Astrocyte of the cerebellum (primary cell): ENCODE results near the gene SESN1.

Experiments used
- DNase-seq: peaks from one replicate; pipeline ENCODE4 v3.0.0-alpha.2; 2011; ENCODE audit warnings: low read depth
- H3K4me3 ChIP-seq: 2 replicates; pipeline ENCODE4 v1.5.1; 2011; ENCODE audit warnings: mild to moderate bottlenecking, low read depth, low read length, moderate library complexity
- CTCF ChIP-seq: IDR thresholded peaks from 2 replicates; pipeline ENCODE4 v1.5.1; 2012; ENCODE audit warnings: low read length, low read depth, moderate library complexity, mild to moderate bottlenecking; ENCODE audit errors: missing control alignments
- in situ Hi-C: cut with HindIII; loops from 2 replicates; pipeline ENCODE4 v1.10.0; 2017; ENCODE audit warnings: low sequenced_read_pairs

Gene SESN1

GRCh38 chr6:108974201-108974600 lies 120.4 kb downstream of the SESN1 start:
- in situ Hi-C loops = no loop called here
- no peak for TF ChIP-seq CTCF
- no peak for DNase-seq
- no peak overlapping the region for H3K4me3 ChIP-seq

DNA sequence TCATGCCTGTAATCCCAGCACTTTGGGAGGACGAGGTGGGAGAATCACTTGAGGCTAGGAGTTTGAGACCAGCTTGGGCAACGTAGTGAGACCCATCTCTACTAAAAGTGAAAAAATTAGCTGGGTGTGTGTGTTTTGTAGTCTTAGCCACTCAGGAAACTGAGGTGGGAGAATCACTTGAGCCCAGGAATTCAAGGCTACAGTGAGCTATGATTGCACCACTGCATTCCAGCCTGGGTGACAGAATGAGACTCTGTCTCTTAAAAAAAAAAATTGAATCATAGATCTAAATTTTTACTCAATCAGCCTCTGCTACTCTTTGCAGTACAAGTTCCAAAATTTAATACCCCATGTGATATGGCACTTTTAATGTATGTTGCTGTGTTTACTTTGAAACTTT lies 124.9 kb downstream of the SESN1 start:
- DNase-seq = no peak
- in situ Hi-C loops = no loop called here
- no peak for TF ChIP-seq CTCF
- H3K4me3 ChIP-seq = no peak overlapping the region

- no peak for TF ChIP-seq CTCF
- in situ Hi-C loops = no loop called here
- DNase-seq = no peak
- H3K4me3 ChIP-seq = no peak overlapping the region
Observed at GRCh38 chr6:108968325-108969316, 126.0 kb downstream of the SESN1 start.

- H3K4me3 ChIP-seq = no peak overlapping the region
- no peak for DNase-seq
- in situ Hi-C loops = no loop called here
- TF ChIP-seq CTCF = no peak
Observed at GRCh38 chr6:108966855-108967755, 127.5 kb downstream of the SESN1 start.

GRCh38 chr6:108966251-108966650 lies 128.4 kb downstream of the SESN1 start:
- DNase-seq = no peak
- in situ Hi-C loops = no loop called here
- no peak for TF ChIP-seq CTCF
- H3K4me3 ChIP-seq = no peak overlapping the region

- H3K4me3 ChIP-seq = no peak overlapping the region
- in situ Hi-C loops = no loop called here
- peak; percentile 78 for DNase-seq
- TF ChIP-seq CTCF = no peak
Observed at GRCh38 chr6:108961985-108962384, 132.7 kb downstream of the SESN1 start.
